Kidney epithelial cell (primary cell): ENCODE data around the gene SDK2. TPM values are rescaled to one million over a fixed set of nuclear protein-coding genes. Genes with fewer than 3 reads are reported as not detected.

Experiments
- DNase-seq: peaks from one replicate; pipeline ENCODE4 v3.0.0-alpha.2; 2010; ENCODE audit warnings: low read depth
- H3K27me3 ChIP-seq: 2 replicates; pipeline ENCODE4 v1.6.0; 2011; ENCODE audit warnings: low read length; ENCODE audit not compliant: control insufficient read depth, insufficient read depth
- H3K36me3 ChIP-seq: 2 replicates; pipeline ENCODE4 v1.5.1; 2011; ENCODE audit warnings: low read length; ENCODE audit not compliant: control insufficient read depth, insufficient read depth
- H3K4me3 ChIP-seq: 2 replicates; pipeline ENCODE4 v1.5.1; 2011; ENCODE audit warnings: low read depth, mild to moderate bottlenecking, control low read depth, low read length
- total RNA-seq: library from RNA; depleted of rRNA; stranded (reverse); fragments of >200 nt; gene quantifications from 2 replicates; pipeline ENCODE4 v1.2.3, GENCODE V29; 2015
- TF ChIP-seq, protein P1 (sequence below): IDR thresholded peaks from 2 replicates; pipeline ENCODE4 v1.5.1; 2011; ENCODE audit warnings: mild to moderate bottlenecking, moderate library complexity, low read length, control low read depth, inconsistent platforms; ENCODE audit not compliant: insufficient read depth, poor library complexity, severe bottlenecking

Gene SDK2
- total RNA-seq, 1 donor from 2014 or later, result 1.2 TPM

DNA sequence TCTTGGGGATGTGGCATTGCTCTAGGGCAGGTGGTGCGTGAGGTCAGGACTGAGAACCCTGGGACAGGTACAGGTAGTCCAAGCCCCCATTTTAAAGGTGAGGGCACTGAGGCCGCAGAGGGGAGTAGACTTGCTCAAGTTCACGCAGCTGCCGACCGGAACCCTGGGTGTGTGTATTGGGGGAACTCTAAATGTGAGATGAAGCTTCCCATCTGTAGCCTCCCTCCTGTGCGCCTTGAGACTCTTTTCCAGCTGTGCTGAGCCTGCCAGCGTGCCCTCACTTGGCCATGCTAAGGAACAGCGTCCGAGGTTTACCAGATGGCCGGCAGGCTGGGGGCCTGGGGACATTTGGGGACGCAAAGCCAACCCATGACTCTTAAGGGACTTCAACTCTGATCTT, 253.4 kb downstream of the SDK2 start:
- no peak for DNase-seq
- H3K36me3 ChIP-seq, result no peaks in the 10 kb centered on the region
- no peak overlapping the region for H3K4me3 ChIP-seq
- TF ChIP-seq, protein P1, sequence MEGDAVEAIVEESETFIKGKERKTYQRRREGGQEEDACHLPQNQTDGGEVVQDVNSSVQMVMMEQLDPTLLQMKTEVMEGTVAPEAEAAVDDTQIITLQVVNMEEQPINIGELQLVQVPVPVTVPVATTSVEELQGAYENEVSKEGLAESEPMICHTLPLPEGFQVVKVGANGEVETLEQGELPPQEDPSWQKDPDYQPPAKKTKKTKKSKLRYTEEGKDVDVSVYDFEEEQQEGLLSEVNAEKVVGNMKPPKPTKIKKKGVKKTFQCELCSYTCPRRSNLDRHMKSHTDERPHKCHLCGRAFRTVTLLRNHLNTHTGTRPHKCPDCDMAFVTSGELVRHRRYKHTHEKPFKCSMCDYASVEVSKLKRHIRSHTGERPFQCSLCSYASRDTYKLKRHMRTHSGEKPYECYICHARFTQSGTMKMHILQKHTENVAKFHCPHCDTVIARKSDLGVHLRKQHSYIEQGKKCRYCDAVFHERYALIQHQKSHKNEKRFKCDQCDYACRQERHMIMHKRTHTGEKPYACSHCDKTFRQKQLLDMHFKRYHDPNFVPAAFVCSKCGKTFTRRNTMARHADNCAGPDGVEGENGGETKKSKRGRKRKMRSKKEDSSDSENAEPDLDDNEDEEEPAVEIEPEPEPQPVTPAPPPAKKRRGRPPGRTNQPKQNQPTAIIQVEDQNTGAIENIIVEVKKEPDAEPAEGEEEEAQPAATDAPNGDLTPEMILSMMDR, result no peak
- H3K27me3 ChIP-seq, result peaks cover 6% of the 10 kb centered on the region

DNA sequence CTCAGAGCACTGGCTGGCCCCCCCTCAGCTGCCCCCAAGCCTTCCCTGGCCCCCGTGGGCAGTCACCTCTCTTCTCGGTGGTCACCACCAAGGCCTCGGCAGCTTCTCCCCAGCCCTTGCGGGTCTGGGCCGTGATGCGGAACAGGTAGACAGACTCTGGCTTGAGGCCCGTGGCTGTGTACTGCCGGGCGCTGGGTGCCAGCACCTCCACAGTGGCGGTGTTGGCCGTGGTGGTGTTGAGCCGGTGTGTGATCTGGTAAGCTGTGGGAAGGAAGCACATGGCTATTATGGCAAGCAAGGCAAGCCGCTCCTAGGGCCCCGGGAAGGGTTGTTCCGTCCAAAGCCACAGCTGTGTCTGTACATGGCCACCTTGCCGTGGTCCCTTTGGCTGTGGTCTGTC, 254.0 kb downstream of the SDK2 start:
- TF ChIP-seq, protein P1, result no peak
- Histone ChIP-seq H3K27me3 (peaks cover 8% of the 10 kb centered on the region), H3K36me3 (no peaks in the 10 kb centered on the region), H3K4me3 (no peak overlapping the region)
- no peak for DNase-seq

DNA sequence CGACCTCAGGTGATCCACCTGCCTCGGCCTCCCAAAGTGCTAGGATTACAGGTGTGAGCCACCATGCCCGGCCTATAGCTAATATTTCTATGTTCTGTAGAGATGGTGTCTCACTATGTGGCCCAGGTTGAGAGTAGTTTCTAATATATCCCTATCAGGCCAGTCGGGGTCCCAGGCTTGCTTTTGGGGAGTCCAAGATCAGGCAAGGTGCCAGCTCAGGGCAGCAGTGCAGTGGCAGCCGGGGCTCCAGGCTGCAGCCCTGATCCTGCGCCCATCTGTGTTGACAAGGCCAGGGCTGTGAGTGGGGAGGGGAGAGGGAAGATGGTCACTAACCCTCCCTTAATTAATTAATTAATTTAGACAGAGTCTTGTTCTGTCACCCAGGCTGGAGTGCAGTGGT, 254.8 kb downstream of the SDK2 start:
- no peaks in the 10 kb centered on the region for H3K36me3 ChIP-seq
- no peak for DNase-seq
- H3K4me3 ChIP-seq, result no peak overlapping the region
- TF ChIP-seq, protein P1, result no peak
- H3K27me3 ChIP-seq, result peaks cover 8% of the 10 kb centered on the region

DNA sequence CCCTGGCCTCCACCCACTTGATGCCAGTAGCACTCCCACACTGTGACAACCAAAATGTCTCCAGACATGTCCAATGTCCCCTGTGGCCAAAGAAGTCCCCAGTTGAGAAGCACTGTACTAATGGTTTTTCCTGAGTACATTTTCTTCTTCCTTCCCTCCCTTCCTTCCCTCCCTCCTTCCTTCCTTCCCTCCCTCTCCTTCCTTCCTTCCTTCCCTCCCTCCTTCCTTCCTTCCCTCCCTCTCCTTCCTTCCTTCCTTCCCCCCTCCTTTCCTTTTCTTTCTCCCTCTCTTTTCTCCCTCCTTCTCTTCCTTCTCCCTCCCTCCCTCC, 255.7 kb downstream of the SDK2 start:
- no peak for DNase-seq
- TF ChIP-seq, protein P1, result no peak
- Histone ChIP-seq H3K4me3 (no peak overlapping the region), H3K36me3 (no peaks in the 10 kb centered on the region), H3K27me3 (peaks cover 13% of the 10 kb centered on the region)

DNA sequence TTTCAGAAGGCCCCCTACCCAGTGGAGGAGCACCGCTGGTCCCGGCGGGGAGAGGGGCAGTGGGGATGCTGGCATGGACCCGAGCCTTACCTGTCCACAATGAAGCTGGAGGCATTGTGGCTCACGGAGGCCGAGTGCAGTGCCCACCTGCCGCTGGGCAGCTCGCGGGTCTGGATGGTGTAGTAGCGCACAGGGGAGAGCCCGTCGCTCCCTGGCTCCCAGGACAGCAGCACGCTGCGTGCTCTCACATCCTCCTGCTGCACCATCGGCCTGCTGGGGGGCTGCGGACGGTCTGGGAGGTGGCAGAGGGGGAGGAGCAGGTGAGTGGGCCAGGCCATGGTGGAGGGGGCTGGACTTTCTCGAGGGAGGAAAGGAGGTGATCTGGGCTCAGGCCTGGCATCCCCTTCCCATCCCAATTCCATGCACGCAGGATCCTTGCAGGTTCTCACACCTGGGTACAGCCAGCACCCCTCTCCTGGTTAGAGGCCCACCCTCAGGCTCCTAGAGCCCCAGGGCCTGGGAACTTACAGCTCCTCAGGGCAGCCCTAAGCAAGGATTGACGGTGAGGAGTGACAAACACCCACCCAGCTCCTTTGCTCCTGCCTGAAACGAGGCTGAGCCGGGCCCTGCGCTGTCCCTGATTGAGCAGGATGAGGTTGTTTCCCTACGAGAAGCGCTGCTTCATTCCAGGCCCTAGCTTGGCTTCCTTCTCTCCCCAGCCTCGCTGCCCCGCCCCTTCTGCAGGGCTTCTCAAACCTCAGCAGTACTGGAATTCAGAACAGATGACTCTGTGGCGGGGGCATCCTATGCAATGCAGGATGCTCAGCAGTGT, 256.3 kb downstream of the SDK2 start:
- H3K4me3 ChIP-seq, result no peak overlapping the region
- no peak for DNase-seq
- H3K27me3 ChIP-seq, result peaks cover 13% of the 10 kb centered on the region
- H3K36me3 ChIP-seq, result no peaks in the 10 kb centered on the region
- TF ChIP-seq, protein P1, result no peak

DNA sequence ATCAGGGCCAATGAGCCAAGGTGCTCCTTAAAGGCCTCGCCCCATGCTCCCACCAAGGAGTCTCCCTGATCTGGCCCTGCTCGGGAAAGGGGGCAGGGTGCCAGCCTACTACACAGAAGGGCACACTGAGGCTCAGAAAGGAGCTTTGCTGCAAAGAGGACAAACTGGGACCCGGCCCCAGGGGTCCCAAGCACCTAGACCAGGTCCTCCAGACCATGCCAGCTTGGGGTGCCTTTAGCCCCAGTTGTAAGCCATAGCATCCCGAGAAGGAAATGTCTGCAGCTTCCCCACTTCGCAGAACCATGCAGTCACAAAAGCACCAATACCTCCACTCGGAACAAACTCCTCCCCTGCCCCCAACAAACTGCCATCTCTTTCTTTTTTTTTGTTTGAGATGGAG, 257.7 kb downstream of the SDK2 start:
- no peak for DNase-seq
- TF ChIP-seq, protein P1, result no peak
- no peaks in the 10 kb centered on the region for H3K36me3 ChIP-seq
- H3K27me3 ChIP-seq, result peaks cover 13% of the 10 kb centered on the region
- H3K4me3 ChIP-seq, result no peak overlapping the region
